HL-60 (cell line): ENCODE data around the gene RNF166.

ENCODE experiments used
- DNase-seq, 2 experiments: peaks; one replicate each; pipeline ENCODE4 v3.0.0-alpha.2; 2010 to 2020; ENCODE audit warnings: low read depth in 1 of 2, low spot score in 1 of 2
- H3K27ac ChIP-seq: fragments of 250-450 bp; sonication (Bioruptor Pico); replicated peaks from 2 replicates; pipeline ENCODE4 v1.5.1; 2020; ENCODE audit warnings: mild to moderate bottlenecking, moderate library complexity
- H3K27me3 ChIP-seq: fragments of 250-450 bp; sonication (Bioruptor Pico); 2 replicates; pipeline ENCODE4 v1.5.1; 2021; ENCODE audit warnings: mild to moderate bottlenecking, moderate library complexity; ENCODE audit not compliant: insufficient read depth, poor library complexity, severe bottlenecking
- H3K4me3 ChIP-seq: replicated peaks from 2 replicates; pipeline ENCODE4 v1.5.1; 2011; ENCODE audit warnings: mild to moderate bottlenecking, control low read depth, low read length; ENCODE audit not compliant: insufficient read depth
- CTCF ChIP-seq: IDR thresholded peaks from one replicate; pipeline ENCODE4 v1.5.1; 2011; ENCODE audit warnings: low read length, control low read depth, inconsistent platforms; ENCODE audit not compliant: insufficient read depth
- GABPA ChIP-seq: IDR thresholded peaks from 2 replicates; pipeline ENCODE4 v1.6.1; 2012; ENCODE audit warnings: low read depth
- POLR2AphosphoS5 ChIP-seq: IDR thresholded peaks from 2 replicates; pipeline ENCODE4 v1.6.1; 2012; ENCODE audit warnings: low read depth
- REST ChIP-seq: IDR thresholded peaks from 2 replicates; pipeline ENCODE4 v1.6.1; 2012; ENCODE audit warnings: low read depth; ENCODE audit not compliant: insufficient replicate concordance
- SPI1 ChIP-seq: IDR thresholded peaks from 2 replicates; pipeline ENCODE4 v1.6.1; 2012; ENCODE audit warnings: low read depth, mild to moderate bottlenecking, borderline replicate concordance

RNF166 gene

GRCh38 chr16:88655053-88655732 is 51.0 kb downstream of the RNF166 start:
- TF ChIP-seq CTCF (no peak), GABPA (no peak), POLR2AphosphoS5 (no peak), REST (no peak), SPI1 (no peak)
- H3K27ac ChIP-seq, result no peak overlapping the region
- no peaks in the 10 kb centered on the region for H3K27me3 ChIP-seq
- no peak for DNase-seq
- H3K4me3 ChIP-seq, result no peak overlapping the region

GRCh38 chr16:88654363-88655052 is 51.7 kb downstream of the RNF166 start:
- no peak for DNase-seq
- H3K27ac ChIP-seq, result no peak overlapping the region

GRCh38 chr16:88653596-88654362 is 52.4 kb downstream of the RNF166 start:
- Histone ChIP-seq H3K27ac (no peak overlapping the region), H3K27me3 (no peaks in the 10 kb centered on the region), H3K4me3 (no peak overlapping the region)
- TF ChIP-seq REST (no peak), GABPA (no peak), POLR2AphosphoS5 (no peak), CTCF (no peak)
- no peak for DNase-seq

More at GRCh38 chr16:88654363-88655052, 51.7 kb downstream of the RNF166 start:
- Histone ChIP-seq H3K4me3 (no peak overlapping the region), H3K27me3 (no peaks in the 10 kb centered on the region)
- no peak for TF ChIP-seq GABPA
- TF ChIP-seq REST, result no peak
